Measurements from ENCODE around the gene LAMB1.
A peak's percentile ranks its signal among the peaks of the same experiment; 100 is the strongest.

The LAMB1 gene

DNA sequence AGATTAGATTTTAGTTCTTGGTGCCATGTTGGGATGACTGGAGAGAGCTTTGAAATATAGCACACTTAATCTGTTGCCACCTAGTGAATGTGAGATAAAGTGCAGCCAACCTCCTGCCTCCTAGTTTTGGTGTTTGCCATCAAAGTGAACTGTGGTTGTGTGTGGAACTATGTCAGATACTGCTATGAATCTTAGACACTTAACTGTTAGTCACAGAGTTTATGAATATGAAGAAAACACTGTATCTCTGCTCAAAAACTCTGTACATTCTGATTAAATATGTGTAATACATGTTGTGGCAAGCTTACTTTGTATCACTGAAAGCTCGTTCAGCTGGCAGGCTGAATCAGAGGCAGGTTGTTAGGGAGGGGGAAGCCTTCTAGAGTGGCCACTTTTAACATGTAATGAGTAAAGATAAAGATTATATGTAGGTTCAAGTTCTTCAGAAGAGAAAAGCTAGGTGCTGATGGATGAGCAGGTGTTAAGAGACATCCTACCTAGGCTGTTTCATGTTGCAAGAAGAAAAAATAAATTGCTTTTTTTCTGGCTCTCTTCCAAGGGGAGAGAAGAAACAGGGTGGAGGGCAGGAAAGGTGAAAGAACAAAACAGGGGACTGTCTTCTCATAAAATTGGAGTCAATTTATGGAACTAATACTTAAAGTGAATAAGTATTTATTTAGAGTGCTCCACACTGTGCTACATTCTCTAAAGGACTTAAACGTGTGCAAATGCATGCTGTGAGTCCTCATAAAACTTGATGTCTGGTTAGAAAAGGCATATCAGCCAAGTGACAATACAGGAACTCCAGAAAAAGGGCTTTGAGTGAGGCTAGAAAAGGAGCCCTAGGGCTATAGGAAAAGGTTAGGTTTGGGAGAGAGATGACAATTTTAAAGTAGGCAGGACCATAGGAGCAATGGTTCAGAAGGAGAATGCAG is 14.1 kb upstream of the LAMB1 start:
- DNase-seq: peak; percentile 35

GRCh38 chr7:108015740-108016139 is 12.8 kb upstream of the LAMB1 start:
- no peak for DNase-seq

DNA sequence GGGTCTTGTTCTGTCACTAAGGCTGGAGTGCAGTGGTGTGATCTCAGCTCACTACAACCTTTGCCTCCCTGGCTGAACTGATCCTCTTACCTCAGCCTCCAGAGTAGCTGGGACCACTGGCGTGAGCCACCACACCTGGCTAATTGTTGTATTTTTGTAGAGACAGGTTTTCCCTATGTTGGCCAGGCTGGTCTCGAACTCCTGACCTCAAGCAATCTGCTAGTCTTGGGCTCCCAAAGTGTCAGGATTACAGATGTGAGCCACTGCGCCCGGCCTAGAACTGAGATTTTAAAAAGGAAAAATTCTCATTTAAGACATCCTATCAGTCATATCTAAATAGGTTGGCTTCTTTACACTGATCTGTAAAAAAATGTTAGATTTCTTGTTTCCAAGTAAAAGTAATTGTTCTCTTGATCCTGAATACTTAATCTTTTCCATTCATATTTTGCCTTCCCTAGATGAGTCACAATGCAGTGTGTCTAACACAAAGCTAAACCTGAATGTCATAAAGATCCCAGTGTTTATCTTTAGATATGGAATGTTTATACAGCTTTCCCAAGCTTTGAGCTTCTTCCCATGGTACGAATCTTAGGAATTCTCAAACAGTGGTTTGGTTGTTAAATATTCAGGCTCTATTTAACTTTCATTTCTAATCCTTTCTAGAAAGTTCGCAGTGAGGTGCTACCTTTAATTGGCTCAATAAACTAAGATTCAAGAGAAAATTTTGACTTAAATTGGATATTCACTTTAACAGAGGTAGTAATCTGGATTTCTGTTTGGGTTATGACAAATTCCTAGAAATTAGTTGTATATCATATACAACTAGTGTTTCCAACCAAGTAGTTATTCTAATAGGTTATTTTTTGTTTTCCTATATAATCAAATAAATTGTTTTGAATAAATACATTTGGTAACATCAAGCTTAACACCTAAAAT is 12.1 kb upstream of the LAMB1 start:
- DNase-seq: no peak

DNA sequence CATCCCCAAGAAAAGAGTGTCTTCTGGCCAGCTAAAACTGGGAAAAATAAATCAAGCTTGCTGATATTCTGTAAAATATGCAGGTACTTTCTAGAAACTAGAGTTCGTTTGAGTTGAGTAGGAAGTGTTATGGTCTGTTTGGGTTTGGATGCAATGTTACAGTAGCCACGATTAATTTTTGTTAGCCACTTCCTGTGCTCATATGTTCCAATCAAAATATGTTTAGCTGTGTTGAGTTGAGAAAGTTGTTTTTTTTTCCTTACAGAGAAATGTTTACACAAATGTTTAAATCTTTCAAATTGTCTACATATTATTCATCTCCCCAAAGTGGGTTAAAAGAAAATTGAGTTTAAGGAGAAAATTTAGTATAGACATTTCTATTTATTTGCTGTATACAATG is 11.3 kb upstream of the LAMB1 start:
- no peak for DNase-seq

DNA sequence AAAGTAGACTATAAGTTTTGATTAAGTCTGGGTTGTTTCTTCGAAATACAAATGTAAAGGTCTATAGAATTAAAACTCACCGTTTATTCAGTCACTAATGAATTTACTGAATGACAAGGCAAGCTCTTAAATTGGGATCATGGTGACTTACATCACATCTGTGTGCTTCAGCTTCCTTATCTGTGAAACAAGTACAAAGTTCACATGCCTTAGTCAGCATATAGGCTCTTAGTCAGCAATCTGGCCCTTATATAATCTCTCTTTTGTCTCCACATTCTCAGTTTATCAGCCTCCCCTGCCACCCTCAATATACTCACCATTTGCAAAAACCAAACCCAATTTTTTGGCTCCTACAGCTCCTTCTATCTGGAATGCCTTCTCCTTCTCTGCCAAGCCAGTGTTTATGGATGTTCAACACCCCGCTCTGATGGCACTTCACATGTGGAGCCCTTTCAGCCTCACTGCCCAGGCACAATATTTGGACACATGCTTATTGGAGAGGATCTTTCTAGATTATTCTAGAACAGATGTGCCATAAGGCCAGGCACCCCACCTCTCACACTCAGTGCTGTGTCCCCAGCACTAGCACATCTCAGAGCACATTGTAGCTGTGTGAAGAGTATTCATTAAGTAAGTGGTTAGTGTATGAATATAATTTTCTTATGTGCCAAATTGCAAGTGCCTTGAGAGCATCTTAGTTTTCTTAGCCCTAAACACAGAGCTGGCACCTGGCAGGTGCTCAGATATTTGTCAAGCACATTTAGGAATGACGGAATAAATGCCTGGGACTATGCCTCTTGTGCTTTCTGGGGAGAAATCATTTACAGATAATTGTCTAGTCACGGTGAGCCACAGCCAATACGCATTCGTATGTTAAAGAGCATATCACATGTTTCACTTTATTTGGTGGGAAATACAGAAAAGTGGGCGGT is 9.8 kb upstream of the LAMB1 start:
- peak; percentile 24 for DNase-seq

DNA sequence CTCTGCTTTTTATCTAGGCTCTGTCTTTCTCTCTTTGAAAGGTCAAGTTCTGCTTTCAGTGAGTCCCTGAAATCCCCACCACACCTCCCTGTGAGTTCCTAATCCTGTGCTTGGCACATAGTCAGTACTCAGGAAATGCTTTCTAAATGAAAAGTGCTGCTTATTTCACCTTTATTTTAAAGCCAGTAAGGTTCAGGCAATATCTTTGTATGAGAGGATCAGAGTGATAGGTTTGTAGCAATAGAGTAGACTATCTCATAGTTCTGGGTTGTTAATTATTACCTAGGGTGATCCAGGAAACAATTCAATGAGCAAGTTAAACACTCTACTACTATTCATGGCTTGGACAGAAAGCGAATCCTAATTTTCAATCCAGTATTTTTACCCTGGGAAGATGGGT is 7.4 kb upstream of the LAMB1 start:
- no peak for DNase-seq

GRCh38 chr7:108009873-108010272 is 6.9 kb upstream of the LAMB1 start:
- DNase-seq: no peak

DNA sequence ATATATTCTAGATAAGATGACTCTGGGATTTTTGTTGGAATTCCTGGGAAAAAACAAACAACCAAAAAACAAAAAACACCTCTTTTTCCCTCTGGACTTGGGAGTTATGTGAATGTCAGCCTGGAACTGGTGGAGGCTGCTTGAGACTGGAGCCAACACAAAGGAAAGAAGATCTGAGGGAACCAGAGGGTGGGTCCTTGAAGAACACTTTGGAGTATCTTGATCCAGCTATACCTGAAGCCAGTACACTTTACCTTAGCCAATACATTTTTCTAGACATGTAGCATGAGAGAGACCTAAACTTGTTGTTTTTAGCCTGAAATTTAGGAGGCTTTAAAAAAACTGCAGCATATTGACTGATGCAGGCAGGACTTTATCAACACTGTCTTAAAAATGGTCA is 5.9 kb upstream of the LAMB1 start:
- no peak for DNase-seq

- DNase-seq: no peak
Observed at GRCh38 chr7:108008240-108008639, 5.3 kb upstream of the LAMB1 start.

- no peak for DNase-seq
Observed at GRCh38 chr7:108007762-108008161, 4.8 kb upstream of the LAMB1 start.

DNA sequence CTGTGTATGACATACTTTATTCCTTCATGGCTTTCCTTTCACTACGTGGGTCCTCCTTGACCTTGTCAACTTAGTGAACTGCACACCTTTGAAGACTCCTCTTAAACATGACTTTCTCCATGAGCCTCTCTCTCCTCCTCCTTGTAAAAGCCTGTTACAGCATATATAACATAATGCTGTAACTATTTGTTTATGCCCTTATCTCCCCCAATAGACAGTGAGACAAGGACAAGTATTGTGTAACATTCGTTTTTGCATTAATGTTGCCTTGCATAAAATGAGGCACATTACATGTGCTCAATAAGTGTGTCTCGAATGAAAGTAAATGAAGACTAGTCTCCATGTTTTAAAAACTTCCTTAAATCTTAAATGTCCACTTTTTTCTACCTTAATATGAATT is 4.3 kb upstream of the LAMB1 start:
- no peak for DNase-seq

- no peak for DNase-seq
Observed at GRCh38 chr7:108004220-108005142, 1.5 kb upstream of the LAMB1 start.

- DNase-seq: no peak
Observed at GRCh38 chr7:108003599-108003935, 606 bp upstream of the LAMB1 start.

GRCh38 chr7:108001764-108002725 is 916 bp downstream of the LAMB1 start:
- no peak for DNase-seq

GRCh38 chr7:108000875-108001763 is 1.8 kb downstream of the LAMB1 start:
- no peak for DNase-seq

DNA sequence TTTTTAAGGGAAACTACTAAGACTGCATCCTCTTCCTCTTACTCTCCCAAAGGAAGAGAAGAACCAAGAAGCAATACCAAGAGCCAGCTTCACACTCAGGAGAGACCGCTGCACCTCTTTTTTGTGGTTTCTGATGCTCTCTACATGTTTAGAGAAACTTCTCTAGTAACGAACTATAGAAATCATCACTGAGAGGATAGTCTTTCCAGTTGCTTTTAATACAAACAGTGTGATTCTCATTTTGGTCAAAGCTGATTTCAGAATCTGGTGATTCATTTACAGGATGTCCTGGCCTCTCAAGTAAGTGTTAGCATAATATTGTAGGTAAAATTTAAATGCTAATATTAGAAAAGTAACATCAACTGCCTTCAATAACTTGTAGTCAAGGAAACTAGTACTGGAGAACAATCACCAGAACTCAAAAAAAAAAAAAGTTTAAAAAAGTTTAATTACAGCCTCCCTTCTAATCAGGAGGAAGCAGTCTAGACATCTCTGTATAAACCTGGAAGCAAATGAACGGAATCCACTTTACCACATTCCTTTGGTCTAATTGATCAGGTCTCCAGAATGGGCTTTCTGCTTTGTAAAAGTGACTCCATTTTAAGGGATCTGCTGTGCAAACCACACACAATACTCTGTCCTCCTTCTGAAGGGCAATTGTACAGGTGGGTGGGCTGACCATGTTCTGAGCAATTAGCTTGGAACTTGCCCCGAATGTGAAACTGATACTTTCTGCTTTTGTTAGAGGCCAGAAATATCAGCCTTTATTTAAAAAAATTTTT is 3.0 kb downstream of the LAMB1 start:
- DNase-seq: no peak

DNA sequence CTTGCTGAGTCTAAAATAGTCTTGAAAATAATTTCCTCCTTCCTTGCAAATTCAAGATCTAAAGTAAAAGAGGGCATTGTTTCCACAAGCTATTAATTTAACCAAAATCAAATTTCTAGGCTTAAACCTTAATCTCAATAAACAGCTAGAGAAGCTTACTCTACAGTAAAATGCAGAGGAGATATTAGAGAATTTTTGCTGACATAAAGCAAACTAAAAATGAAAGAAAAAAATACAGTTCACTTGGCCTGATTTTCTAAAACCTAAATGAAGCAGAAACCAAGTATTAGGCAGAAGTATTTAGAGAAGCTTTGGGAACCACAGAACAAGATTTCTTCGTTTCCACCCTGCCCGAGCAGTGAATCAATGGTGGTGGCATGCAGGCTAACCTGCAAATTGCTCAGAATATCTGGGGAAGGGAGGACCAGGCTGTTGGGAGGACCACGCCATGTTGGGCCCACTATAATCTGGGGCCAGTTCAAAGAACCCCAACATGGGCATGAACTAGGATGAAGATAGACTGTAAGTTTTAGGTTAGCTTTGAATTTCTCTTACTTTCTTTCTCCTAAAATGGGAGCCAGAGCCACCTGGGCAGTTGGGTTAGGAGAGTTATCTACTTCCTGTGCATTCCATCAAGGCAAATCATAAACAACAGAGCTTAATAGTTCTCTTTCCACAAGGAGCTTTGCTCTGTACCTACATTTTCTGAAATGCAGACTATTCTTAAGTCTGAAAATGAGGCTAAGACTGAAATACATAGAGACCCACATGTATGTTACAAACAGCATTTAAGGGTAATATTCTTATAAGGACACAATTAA is 4.1 kb downstream of the LAMB1 start:
- no peak for DNase-seq

DNA sequence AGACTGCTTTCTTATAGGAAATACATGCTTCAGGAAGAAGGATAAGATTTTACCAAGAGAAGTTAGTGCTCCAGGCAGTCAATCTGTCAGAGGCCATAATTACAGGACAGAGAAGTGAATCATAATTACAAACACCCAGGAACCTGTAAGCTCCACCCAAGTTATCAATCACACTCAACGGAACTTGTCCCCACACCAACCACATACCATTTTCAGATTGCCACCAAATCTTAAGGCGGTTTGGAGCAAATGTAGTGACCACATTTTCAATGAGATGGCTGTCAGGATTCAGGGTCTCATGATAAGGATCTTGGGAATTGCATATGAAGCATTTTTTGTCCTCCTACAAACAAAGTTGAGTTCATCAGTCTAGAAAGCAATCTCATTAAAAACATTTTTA is 4.8 kb downstream of the LAMB1 start:
- DNase-seq: no peak

Measured in RPMI8226 (cell line).